WTC11 (cell line): ENCODE data around the gene SLC12A8.

Experiments used
- CTCF ChIP-seq: fragments of 200-600 bp; IDR thresholded peaks from 2 replicates; pipeline ENCODE4 v1.8.0; 2022; ENCODE audit warnings: antibody characterized with exemption
- E2F5 ChIP-seq: sonication (generic); formaldehyde crosslinking; IDR thresholded peaks from 2 replicates; pipeline ENCODE4 v1.8.1; 2022; ENCODE audit warnings: mild to moderate bottlenecking, moderate library complexity, missing genetic modification reagents
- FOXP4 ChIP-seq: sonication (generic); formaldehyde crosslinking; IDR thresholded peaks from 2 replicates; pipeline ENCODE4 v1.8.0; 2022; ENCODE audit warnings: mild to moderate bottlenecking, missing genetic modification reagents
- GABPB1 ChIP-seq: sonication (generic); formaldehyde crosslinking; IDR thresholded peaks from 2 replicates; pipeline ENCODE4 v1.8.1; 2023; ENCODE audit warnings: mild to moderate bottlenecking, missing genetic modification reagents
- TF ChIP-seq, protein P1 (sequence below): sonication (generic); formaldehyde crosslinking; IDR thresholded peaks from 2 replicates; pipeline ENCODE4 v1.8.1; 2023; ENCODE audit warnings: mild to moderate bottlenecking, missing genetic modification reagents, moderate library complexity
- TF ChIP-seq, protein P2 (sequence below): sonication (generic); formaldehyde crosslinking; IDR thresholded peaks from 2 replicates; pipeline ENCODE4 v1.8.1; 2022; ENCODE audit warnings: low read depth, missing genetic modification reagents, borderline replicate concordance

- TF ChIP-seq GABPB1, result peak; percentile 30; the same call in 1 of the 2 replicates
- TF ChIP-seq CTCF, result no peak
- TF ChIP-seq FOXP4 (CRISPR knock-in tag), result no peak
- TF ChIP-seq, protein P1, sequence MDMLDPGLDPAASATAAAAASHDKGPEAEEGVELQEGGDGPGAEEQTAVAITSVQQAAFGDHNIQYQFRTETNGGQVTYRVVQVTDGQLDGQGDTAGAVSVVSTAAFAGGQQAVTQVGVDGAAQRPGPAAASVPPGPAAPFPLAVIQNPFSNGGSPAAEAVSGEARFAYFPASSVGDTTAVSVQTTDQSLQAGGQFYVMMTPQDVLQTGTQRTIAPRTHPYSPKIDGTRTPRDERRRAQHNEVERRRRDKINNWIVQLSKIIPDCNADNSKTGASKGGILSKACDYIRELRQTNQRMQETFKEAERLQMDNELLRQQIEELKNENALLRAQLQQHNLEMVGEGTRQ (CRISPR knock-in tag), result no peak
- no peak for TF ChIP-seq E2F5
- TF ChIP-seq, protein P2, sequence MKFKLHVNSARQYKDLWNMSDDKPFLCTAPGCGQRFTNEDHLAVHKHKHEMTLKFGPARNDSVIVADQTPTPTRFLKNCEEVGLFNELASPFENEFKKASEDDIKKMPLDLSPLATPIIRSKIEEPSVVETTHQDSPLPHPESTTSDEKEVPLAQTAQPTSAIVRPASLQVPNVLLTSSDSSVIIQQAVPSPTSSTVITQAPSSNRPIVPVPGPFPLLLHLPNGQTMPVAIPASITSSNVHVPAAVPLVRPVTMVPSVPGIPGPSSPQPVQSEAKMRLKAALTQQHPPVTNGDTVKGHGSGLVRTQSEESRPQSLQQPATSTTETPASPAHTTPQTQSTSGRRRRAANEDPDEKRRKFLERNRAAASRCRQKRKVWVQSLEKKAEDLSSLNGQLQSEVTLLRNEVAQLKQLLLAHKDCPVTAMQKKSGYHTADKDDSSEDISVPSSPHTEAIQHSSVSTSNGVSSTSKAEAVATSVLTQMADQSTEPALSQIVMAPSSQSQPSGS, result no peak
These were observed 132.9 kb downstream of the SLC12A8 start for GRCh38 chr3:125079675-125080045.
